Thyroid gland (tissue), 4 donors: ENCODE measurements around the gene ZDHHC3.

Source experiments
- CTCF ChIP-seq, 6 experiments: fragments of 200-600 bp in 3 of 6; fragments of 450-650 bp in 3 of 6; sonication (generic) in 3 of 6; IDR thresholded peaks; one replicate each; pipeline ENCODE4 v1.5.1; 2016 to 2019; ENCODE audit warnings: antibody characterized with exemption in 6 of 6, mild to moderate bottlenecking in 2 of 6, inconsistent platforms in 1 of 6, moderate library complexity in 1 of 6
- POLR2A ChIP-seq, 2 donors: fragments of 450-650 bp; IDR thresholded peaks; one replicate each; pipeline ENCODE4 v1.6.1; 2017; ENCODE audit warnings: antibody characterized with exemption in 2 of 2, mild to moderate bottlenecking in 2 of 2, moderate library complexity in 1 of 2

- TF ChIP-seq CTCF (IDR thresholded peaks at IDR 0.05) (no peak), POLR2A (IDR thresholded peaks at IDR 0.05) (no peak)
Observed at GRCh38 chr3:44902628-44903027, 73.3 kb downstream of the ZDHHC3 start.
